Measurements from ENCODE around the gene PIAS4. TPM values are rescaled to one million over a fixed set of nuclear protein-coding genes. Genes with fewer than 3 reads are reported as not detected.

Gene PIAS4
- polyA plus RNA-seq, 1 donor from 2014 or later, result 8.9 TPM

GRCh38 chr19:4046946-4047683, 39.6 kb downstream of the PIAS4 start:
- no peaks in the 10 kb centered on the region for H3K9me3 Mint-ChIP-seq
- H3K27ac Mint-ChIP-seq, result no peak overlapping the region
- no peaks in the 10 kb centered on the region for H3K27me3 Mint-ChIP-seq
- H3K36me3 Mint-ChIP-seq, result no peaks in the 10 kb centered on the region
- no peak overlapping the region for H3K4me3 Mint-ChIP-seq
- peaks cover 5 to 13% (median 11%) of the 10 kb centered on the region in 3 donors for H3K4me1 Mint-ChIP-seq

- H3K9me3 Mint-ChIP-seq, result no peaks in the 10 kb centered on the region
- peak overlapping the region in 2 of 3 donors; percentile 39 to 74 for H3K27ac Mint-ChIP-seq
- H3K4me3 Mint-ChIP-seq, result no peak overlapping the region
- H3K36me3 Mint-ChIP-seq, result peaks cover 5% of the 10 kb centered on the region
- peaks cover 5 to 23% (median 22%) of the 10 kb centered on the region in 3 donors for H3K4me1 Mint-ChIP-seq
- no peaks in the 10 kb centered on the region for H3K27me3 Mint-ChIP-seq
These were observed 41.9 kb downstream of the PIAS4 start for GRCh38 chr19:4049432-4049831.

- Mint-ChIP-seq H3K27me3 (no peaks in the 10 kb centered on the region), H3K4me3 (peak overlapping the region in 2 of 4 donors; percentile 68 to 73), H3K4me1 (peaks cover 8 to 27% (median 22%) of the 10 kb centered on the region in 3 donors), H3K36me3 (peaks cover 5% of the 10 kb centered on the region), H3K27ac (peak overlapping the region; percentile 82 to 93 (median 85)), H3K9me3 (no peaks in the 10 kb centered on the region)
These were observed 43.9 kb downstream of the PIAS4 start for GRCh38 chr19:4051175-4052101.

- no peaks in the 10 kb centered on the region for H3K9me3 Mint-ChIP-seq
- H3K27me3 Mint-ChIP-seq, result no peaks in the 10 kb centered on the region
- peak overlapping the region; percentile 59 to 82 (median 78) for H3K27ac Mint-ChIP-seq
- peaks cover 8 to 27% (median 23%) of the 10 kb centered on the region in 3 donors for H3K4me1 Mint-ChIP-seq
- peaks cover 5% of the 10 kb centered on the region for H3K36me3 Mint-ChIP-seq
- peak overlapping the region; percentile 30 to 88 (median 65) for H3K4me3 Mint-ChIP-seq
These were observed 44.8 kb downstream of the PIAS4 start for GRCh38 chr19:4052114-4052992.

GRCh38 chr19:4052993-4053422, 45.5 kb downstream of the PIAS4 start:
- no peaks in the 10 kb centered on the region for H3K9me3 Mint-ChIP-seq
- peaks cover 8 to 29% (median 26%) of the 10 kb centered on the region in 3 donors for H3K4me1 Mint-ChIP-seq
- H3K27ac Mint-ChIP-seq, result peak overlapping the region; percentile 2 to 78 (median 59)
- H3K4me3 Mint-ChIP-seq, result peak overlapping the region; percentile 30 to 88 (median 67)
- no peaks in the 10 kb centered on the region for H3K27me3 Mint-ChIP-seq
- H3K36me3 Mint-ChIP-seq, result peaks cover 5% of the 10 kb centered on the region

GRCh38 chr19:4053423-4054324, 46.1 kb downstream of the PIAS4 start:
- peak overlapping the region; percentile 2 to 85 (median 78) for H3K27ac Mint-ChIP-seq
- H3K4me1 Mint-ChIP-seq, result peaks cover 8 to 29% (median 26%) of the 10 kb centered on the region in 3 donors
- H3K9me3 Mint-ChIP-seq, result no peaks in the 10 kb centered on the region

GRCh38 chr19:4054441-4055208, 47.1 kb downstream of the PIAS4 start:
- H3K4me3 Mint-ChIP-seq, result no peak overlapping the region
- peaks cover 5% of the 10 kb centered on the region for H3K36me3 Mint-ChIP-seq
- no peaks in the 10 kb centered on the region for H3K27me3 Mint-ChIP-seq
- H3K4me1 Mint-ChIP-seq, result peaks cover 8 to 28% (median 25%) of the 10 kb centered on the region in 3 donors
- H3K27ac Mint-ChIP-seq, result no peak overlapping the region
- no peaks in the 10 kb centered on the region for H3K9me3 Mint-ChIP-seq

More at GRCh38 chr19:4053423-4054324, 46.1 kb downstream of the PIAS4 start:
- no peaks in the 10 kb centered on the region for H3K27me3 Mint-ChIP-seq
- peak overlapping the region; percentile 30 to 74 (median 65) for H3K4me3 Mint-ChIP-seq
- peaks cover 5% of the 10 kb centered on the region for H3K36me3 Mint-ChIP-seq

- peaks cover 5% of the 10 kb centered on the region for H3K36me3 Mint-ChIP-seq
- H3K27ac Mint-ChIP-seq, result peak overlapping the region in 2 of 3 donors; percentile 71 to 82
- H3K9me3 Mint-ChIP-seq, result no peaks in the 10 kb centered on the region
- no peaks in the 10 kb centered on the region for H3K27me3 Mint-ChIP-seq
- peaks cover 10 to 26% (median 22%) of the 10 kb centered on the region in 3 donors for H3K4me1 Mint-ChIP-seq
- no peak overlapping the region for H3K4me3 Mint-ChIP-seq
These were observed 47.6 kb downstream of the PIAS4 start for GRCh38 chr19:4055209-4055552.

GRCh38 chr19:4057931-4058692, 50.6 kb downstream of the PIAS4 start:
- H3K4me1 Mint-ChIP-seq, result peaks cover 8 to 22% (median 18%) of the 10 kb centered on the region in 3 donors
- H3K9me3 Mint-ChIP-seq, result no peaks in the 10 kb centered on the region
- H3K27me3 Mint-ChIP-seq, result no peaks in the 10 kb centered on the region
- H3K27ac Mint-ChIP-seq, result peak overlapping the region; percentile 82 to 94 (median 90)
- H3K36me3 Mint-ChIP-seq, result peaks cover 5% of the 10 kb centered on the region
- peak overlapping the region in 3 of 4 donors; percentile 57 to 85 (median 78) for H3K4me3 Mint-ChIP-seq

- H3K4me1 Mint-ChIP-seq, result peaks cover 13 to 18% (median 14%) of the 10 kb centered on the region in 3 donors
- no peaks in the 10 kb centered on the region for H3K9me3 Mint-ChIP-seq
- H3K27ac Mint-ChIP-seq, result peak overlapping the region; percentile 69 to 95 (median 86)
- H3K27me3 Mint-ChIP-seq, result no peaks in the 10 kb centered on the region
- H3K4me3 Mint-ChIP-seq, result peak overlapping the region; percentile 54 to 84 (median 76)
- peaks cover 2% of the 10 kb centered on the region for H3K36me3 Mint-ChIP-seq
These were observed 51.3 kb downstream of the PIAS4 start for GRCh38 chr19:4058693-4059452.

GRCh38 chr19:4059453-4059871, 51.9 kb downstream of the PIAS4 start:
- Mint-ChIP-seq H3K4me3 (peak overlapping the region; percentile 75 to 91 (median 82)), H3K27ac (peak overlapping the region; percentile 69 to 95 (median 86)), H3K4me1 (peaks cover 13 to 18% (median 14%) of the 10 kb centered on the region in 3 donors), H3K36me3 (peaks cover 2% of the 10 kb centered on the region), H3K27me3 (no peaks in the 10 kb centered on the region), H3K9me3 (no peaks in the 10 kb centered on the region)

All from IgD-negative memory B cell (primary cell).